Activated CD4-positive, alpha-beta T cell treated with anti-CD3 and anti-CD28 coated beads, Interleukin-2, Interleukin-4, amounts not matched to agents 100 ng/mL and 50 ng/mL, durations not matched to agents 16 hours and 8 hours (primary cell): ENCODE measurements around the gene KBTBD2.
"Not testable (repeated sequence)": the region's sequence is repeated elsewhere in the genome, so short reads cannot be mapped to it uniquely, and the experiment has no call there.

ENCODE experiments used
- DNase-seq: peaks from one replicate; pipeline ENCODE4 v3.0.0-alpha.2; 2020; ENCODE audit warnings: low spot score

The KBTBD2 gene

DNA sequence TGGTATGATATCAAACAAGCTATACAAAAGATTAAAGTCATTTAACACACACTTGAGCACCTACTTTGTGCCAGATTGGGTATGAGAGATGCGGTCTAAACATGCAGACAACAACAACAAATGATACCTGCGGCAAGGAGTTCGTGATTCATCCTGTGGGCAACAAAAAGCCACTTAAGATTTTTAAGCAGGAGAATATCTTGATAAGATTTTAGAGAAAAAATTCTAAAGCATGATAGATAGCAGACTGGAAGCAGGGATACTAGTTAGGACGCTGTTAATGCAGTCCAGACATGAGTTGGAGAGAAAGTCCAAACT lies 1.6 kb upstream of the KBTBD2 start:
- peak; percentile 39 for DNase-seq

DNA sequence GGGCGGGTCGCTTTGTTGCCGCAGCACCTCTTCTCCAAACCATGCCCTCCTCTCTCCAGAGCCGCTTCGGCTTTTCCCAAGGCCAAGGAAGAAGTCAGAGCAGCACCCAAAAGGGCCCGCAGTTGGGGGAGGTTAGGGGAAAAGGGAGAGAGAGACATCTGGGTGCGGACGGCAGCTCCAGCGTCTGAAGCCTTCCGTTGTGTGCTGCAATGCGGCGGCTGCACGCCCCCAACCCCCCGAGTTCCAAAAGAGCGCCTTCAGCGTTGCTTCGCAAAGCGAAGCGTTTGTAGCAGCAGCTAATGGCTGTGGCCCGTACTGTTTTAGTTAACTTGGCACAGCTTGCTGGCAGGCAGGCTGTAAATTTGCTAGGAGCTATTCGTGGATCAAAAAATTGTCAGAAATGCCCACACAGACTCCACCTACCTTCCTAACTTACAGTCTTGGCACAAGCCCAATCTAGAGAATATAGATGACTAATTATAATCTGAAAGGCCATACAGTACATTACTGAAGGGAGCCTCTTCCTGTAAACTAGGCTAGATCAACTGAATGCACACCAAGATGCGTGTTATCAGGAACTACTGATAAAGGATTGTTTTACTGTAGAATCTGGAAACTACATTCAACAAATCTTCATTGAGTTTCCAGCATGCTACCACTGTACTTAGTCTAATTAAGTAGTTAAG lies 1.1 kb upstream of the KBTBD2 start:
- peak; percentile 69 for DNase-seq

DNA sequence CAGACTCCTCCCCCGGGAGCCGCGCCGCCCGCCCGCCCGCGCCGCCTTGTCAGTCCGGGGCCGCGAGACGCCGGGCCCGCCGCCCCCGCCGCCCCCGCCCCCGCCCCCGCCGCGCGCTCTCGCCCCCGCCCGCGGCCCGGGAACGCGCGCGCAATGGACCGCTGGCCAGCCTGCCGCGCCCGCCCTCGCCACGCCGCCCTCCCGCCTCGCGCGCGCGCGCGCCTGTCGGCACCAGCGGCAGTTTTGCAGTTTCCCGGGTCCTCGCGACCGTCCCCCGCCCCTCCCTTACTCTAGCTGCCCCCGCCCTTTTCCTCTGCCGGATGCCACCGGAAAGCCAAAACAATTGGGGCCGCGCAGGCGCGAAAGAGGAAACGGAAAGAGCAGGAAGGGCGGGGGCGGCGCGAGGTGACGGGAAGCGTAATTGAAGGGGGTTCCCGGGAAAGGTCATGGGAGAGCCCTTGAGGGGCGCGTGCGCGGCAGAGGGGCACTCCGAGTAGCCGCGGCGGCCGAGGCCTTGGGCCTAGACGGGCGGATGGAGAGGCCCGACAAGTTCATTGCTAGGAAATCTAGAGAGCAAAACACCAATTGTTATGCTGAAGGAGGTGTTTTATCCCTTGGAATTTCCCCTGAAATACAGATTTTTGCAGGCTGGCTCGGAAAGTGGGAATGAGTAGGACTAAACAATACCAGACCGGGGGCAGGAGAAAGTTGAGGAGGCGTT lies 400 bp upstream of the KBTBD2 start:
- peak; percentile 98 for DNase-seq

DNA sequence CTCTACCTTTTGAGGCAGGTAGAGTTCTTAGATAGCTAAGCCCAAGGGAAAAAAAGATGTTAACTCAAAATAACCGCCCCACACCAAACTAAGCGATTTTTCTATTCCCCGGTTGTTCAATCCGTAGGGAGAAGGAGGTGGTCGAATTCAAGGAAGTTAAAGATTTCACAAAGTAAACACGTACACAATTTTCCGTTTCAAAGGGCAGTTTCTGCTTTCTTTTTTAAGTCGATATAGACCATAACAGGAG lies 842 bp downstream of the KBTBD2 start:
- no peak for DNase-seq

DNA sequence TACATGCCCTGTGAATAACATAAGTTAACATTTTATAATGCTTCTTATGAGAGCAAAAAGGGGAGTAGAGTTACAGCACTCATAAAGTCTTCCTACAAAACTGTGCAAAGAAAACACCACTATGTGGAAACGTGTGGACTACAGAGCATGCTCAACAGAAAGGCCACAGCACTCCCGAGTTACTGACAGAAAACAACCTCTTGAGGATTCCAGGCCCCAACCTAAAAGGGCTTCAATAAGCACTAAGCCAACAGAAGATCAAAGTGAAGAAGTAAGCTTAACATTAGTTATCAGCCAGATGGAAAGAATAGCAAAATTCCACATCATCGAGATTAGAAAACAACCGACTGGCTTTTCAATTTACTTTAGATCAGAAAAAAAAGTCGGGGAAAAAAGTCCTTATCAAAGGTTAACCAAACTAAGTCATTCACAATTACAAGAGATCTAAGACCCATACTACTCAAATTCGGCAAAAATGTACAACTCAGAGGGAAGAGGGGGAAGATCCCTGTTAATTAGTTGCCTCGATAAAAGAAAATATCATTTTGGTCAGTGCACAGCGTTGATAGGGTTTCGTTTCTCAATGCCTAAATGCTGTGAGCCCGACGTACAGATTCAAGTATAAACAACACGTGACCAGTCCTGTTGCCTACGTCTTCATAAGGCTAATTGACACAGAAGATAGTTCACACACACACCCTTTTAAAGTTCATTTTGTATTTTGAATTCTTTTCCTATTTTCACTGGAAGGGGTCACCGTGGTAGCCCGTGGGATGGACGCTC lies 1.4 kb downstream of the KBTBD2 start:
- DNase-seq: peak; percentile 59

- no peak for DNase-seq
Observed at GRCh38 chr7:32888505-32888904, 3.1 kb downstream of the KBTBD2 start.

- no peak for DNase-seq
Observed at GRCh38 chr7:32887395-32887794, 4.2 kb downstream of the KBTBD2 start.

- DNase-seq: no peak
Observed at GRCh38 chr7:32881074-32881982, 10.2 kb downstream of the KBTBD2 start.

DNA sequence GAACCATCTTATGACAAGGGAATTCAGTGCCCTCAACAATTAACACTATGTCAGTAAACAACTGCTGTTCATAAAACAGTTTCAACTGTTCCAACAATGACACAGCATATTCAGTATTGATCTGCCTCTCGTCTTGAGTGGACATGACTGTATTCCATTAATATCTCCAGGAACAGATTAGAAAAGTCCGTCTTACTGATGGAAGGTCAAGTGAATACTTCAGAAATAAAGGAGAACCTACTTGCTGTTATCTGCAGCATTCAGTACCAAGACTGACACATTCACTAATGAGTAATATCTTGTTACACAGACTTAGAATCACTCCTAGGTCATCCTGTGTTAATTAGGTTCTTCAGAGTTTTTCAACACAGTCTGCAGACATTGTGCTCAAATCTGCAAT lies 12.1 kb downstream of the KBTBD2 start:
- no peak for DNase-seq

DNA sequence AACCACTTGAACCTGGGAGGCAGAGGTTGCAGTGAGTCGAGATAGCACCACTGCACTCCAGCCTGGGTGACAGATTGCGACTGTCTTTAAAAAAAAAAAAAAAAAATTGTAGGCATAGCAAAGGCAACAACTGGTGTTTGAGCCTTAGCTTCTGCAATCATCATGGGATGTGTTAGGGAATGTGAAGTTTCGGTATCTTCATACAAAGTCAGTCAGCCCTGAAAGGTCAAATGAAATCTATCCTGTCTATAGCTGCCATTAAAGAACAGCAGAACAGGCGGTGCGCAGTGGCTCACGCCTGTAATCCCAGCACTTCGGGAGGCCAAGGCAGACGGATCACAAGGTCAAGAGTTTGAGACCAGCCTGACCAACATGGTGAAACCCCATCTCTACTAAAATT lies 13.5 kb downstream of the KBTBD2 start:
- DNase-seq: not testable (repeated sequence)

DNA sequence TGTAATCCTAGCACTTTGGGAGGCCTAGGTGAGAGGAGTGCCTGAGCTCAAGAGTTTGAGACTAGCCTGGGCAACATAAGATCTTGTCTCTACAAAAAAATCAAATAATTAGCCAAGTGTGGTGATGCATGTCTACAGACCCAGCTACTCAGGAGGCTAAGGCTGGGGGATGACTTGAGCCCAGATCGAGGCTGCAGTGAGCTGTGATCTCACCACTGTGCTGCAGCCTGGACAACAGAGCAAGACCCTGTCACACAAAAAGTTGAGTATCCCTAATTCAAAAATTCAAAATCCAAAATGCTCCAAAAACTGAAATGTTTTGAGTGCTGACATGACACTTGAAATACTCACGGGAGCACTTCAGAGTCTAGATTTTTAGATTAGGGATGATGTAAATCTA lies 19.1 kb downstream of the KBTBD2 start:
- DNase-seq: no peak

DNA sequence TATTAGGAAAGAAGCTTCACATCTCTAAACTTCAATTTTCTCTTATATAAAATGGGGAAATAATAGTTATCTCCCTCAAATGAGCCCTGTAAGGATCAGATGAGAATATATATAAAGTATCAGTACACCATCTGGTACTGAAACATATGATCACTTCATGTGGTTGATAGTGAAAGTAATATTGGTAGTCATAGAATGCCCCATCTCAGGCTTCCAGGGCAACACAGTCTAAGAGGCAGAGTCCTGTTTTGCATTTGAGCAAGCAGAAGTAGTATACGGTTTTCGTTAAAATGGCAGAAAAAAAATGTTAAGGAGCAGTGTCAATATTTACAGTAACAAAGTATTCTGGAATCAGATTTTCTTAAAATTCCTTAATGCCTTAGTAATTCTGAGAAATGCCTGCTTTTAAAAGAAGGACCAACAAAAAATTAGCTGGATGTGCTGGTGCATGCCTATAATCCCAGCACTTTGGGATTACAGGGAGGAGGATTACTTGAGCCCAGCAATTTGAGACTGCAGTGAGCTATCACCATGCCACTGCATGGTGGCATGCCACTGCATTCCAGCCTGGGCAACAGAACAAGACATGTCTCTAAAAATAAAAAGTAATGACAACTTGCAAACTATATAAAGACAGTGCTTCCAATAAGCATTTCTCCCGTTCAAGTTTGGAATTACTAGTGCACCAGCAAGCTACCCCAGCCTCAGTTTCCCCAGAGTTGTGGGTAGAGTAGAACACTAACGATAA lies 19.8 kb downstream of the KBTBD2 start:
- peak; percentile 39 for DNase-seq

DNA sequence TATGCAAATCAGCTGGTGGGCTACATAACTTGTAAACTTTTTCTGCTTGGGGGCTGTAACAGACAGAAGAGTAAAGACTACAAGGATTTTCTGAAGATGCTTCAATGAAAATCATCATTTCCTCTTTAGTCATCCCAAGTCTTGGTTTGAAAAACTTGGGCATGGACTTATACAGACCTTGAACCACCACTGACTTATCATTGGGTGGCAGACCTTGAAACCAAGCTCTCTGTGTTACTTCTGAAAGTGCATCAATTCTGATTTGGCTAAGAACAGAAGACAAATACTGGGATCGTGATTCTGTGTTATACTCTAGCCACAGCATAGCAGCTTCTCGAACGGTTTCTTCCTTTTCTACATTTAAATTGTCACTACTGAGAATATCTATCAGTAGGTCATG lies 21.3 kb downstream of the KBTBD2 start:
- peak; percentile 23 for DNase-seq

- DNase-seq: no peak
Observed at GRCh38 chr7:32869716-32870115, 21.8 kb downstream of the KBTBD2 start.

- no peak for DNase-seq
Observed at GRCh38 chr7:32868116-32868515, 23.4 kb downstream of the KBTBD2 start.

- DNase-seq: no peak
Observed at GRCh38 chr7:32865448-32866030, 26.0 kb downstream of the KBTBD2 start.

- not testable (repeated sequence) for DNase-seq
Observed at GRCh38 chr7:32863872-32864271, 27.7 kb downstream of the KBTBD2 start.

DNA sequence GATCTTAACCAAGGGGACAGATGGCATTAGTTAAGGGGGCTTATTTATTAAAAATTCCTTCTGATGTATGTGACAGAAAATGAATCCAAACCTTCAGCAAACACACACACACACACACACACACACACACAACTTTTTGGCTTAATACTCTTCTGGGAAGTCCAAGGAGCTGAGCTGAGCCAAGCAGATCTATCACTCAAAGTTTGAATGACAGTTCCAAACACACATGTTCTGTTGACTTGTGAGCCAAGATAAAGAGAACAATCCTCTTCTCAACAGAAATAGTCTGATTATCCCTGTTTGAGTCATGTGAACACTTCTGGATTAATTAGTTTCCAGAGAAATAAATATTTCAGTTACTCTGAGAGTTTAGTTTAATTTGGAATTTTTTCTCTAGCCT lies 31.5 kb downstream of the KBTBD2 start:
- DNase-seq: no peak

DNA sequence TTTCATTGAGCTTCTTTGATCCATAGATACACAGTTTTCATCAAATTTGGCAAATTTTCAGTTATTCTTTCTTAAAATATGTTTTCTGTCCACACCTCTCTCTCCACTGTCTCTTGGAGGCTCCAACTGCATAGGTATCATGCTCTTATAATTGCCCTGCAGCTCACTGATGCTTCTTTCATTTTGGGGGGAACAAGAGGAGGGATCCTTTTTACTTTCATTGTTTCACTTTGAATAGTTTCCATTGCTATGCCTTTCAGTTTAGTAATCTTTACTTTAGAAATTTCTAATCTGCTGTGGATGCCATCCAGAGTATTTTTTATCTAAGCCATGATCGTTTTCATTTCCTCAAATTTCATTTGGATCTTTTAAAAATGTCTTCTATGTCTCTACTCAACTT lies 32.9 kb downstream of the KBTBD2 start:
- DNase-seq: no peak

DNA sequence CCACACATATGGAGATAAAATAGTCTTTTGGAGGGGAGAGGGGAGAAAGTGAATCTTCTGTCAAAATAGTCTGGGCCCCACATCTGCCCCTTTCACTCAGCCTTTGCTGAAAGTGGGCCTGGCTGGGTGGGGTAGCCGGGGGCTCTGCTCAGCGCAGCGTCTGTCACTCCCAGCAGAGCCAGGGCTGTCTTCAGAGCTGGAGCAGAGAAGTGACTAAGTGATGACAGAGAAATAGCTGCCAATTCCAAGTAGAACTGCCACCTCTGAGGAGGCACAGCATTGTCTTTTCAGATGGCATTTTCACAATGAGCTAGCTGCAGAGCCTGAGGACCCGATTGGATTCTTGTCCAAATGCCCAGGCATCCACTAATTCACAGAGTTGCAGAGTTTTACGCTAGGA lies 34.5 kb downstream of the KBTBD2 start:
- DNase-seq: not testable (repeated sequence)
